Upper lobe of left lung (tissue), 4 donors: ENCODE data around the gene NDUFA13.

ENCODE experiments used
- CTCF ChIP-seq, 6 experiments: fragments of 450-650 bp in 4 of 6; fragments of 200-600 bp in 2 of 6; sonication (generic) in 2 of 6; IDR thresholded peaks; one replicate each; pipeline ENCODE4 v1.5.1; 2016 to 2019; ENCODE audit warnings: antibody characterized with exemption in 6 of 6
- EP300 ChIP-seq, 4 donors: sonication (generic); formaldehyde crosslinking; IDR thresholded peaks; one replicate each; pipeline ENCODE4 v1.5.1; 2017; ENCODE audit warnings: antibody characterized with exemption in 4 of 4, control low read depth in 2 of 4
- POLR2A ChIP-seq, 4 donors: fragments of 450-650 bp; IDR thresholded peaks; one replicate each; pipeline ENCODE4 v1.5.1; 2016 to 2017; ENCODE audit warnings: antibody characterized with exemption in 4 of 4, mild to moderate bottlenecking in 2 of 4

DNA sequence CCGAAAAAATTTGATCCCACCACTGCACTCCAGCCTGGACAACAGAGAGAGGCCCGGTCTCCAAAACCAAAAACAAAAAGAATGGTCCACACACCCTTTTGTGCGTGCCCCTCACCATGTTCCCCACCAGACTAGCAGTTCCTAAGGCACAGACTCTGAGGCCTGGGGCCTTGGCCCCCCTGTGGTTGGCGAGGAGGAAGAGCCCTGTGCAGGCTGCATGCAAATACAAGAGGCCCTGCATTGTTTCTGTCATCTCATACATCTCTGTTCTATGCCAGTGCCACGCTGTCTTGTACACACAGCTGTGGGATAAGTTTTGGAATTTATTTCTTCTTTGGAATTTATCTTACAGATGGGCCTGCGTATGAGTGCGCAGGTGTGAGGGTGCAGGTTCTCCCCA lies 8.0 kb downstream of the NDUFA13 start:
- TF ChIP-seq EP300 (IDR thresholded peaks at IDR 0.05) (no peak), CTCF (IDR thresholded peaks at IDR 0.05) (no peak), POLR2A (IDR thresholded peaks at IDR 0.05) (no peak)
